GM03348 (cell line): Measurements from ENCODE around the gene MYO9A.
A peak's percentile ranks its signal among the peaks of the same experiment; 100 is the strongest.

Source experiments
- DNase-seq: peaks from one replicate; pipeline ENCODE4 v3.0.0; 2012; ENCODE audit warnings: low spot score

Gene MYO9A

GRCh38 chr15:71809346-71809745, 308.6 kb downstream of the MYO9A start:
- DNase-seq, result no peak

GRCh38 chr15:71808311-71809020, 309.5 kb downstream of the MYO9A start:
- DNase-seq, result no peak

DNA sequence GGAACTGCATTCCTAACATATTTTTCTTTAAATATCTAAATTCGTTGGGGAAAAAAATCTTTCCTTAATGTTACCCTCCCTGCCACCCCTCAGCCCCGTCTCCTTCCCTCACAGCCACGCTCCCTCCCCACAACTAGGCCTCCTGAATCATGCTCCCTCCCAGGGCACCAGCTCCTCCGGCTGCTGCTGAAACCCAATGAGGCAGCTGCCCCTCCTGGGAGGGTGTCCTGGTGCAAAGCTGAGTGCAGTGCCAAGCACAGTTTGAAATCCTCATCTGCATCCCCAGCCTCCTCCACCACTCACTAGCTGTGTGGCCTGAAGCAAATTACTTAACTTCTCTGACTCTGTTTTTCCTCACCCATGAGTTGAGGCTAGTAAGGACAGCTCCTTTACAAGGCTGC, 310.3 kb downstream of the MYO9A start:
- peak; percentile 59 for DNase-seq

DNA sequence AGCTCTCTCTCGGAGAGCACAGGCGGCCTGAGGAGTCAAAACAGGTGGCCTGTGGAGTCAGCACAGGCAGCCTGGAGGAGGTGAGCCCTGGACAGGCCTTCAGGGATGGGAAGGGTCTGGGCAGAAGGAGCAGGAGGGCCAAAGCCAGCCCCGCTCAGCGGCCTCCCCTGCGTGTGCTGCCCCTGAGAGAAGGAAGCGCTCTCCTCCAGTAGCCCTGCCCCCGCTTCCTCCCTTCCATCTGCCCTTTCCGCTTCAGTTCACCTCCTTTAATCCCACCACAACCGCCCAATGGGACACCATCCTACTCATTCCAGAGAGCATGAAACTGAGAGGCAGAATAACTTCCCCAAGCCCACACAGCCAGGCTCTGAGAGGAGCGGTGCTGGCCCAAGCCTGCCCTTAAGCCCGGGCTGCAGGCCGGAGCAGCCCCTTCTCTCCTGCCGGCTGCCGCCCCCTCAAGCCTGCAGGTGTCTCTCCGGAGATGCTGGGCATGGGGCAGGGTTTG, 310.8 kb downstream of the MYO9A start:
- DNase-seq, result no peak

GRCh38 chr15:71806452-71806931, 311.5 kb downstream of the MYO9A start:
- DNase-seq, result peak; percentile 52

GRCh38 chr15:71804695-71805470, 313.1 kb downstream of the MYO9A start:
- no peak for DNase-seq

DNA sequence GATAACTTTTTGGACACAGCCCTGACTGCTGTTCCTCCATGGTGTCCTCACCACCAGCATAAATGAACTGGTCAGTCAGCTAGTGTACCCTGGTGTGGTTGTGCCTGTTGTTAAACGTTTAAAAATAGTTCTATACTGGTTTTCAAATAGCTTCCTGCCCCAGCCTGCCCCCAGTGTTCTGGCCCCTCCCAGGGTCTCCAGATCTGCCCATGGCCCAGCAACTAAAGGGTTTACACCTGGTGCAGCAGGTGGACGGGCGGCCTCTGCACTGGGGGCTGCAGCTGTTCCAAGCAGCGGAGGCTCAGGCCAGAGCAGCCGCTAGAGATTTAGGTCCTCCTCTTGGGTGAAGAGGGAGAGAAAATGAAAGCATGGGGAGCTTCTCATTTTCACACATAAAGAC, 313.7 kb downstream of the MYO9A start:
- no peak for DNase-seq

DNA sequence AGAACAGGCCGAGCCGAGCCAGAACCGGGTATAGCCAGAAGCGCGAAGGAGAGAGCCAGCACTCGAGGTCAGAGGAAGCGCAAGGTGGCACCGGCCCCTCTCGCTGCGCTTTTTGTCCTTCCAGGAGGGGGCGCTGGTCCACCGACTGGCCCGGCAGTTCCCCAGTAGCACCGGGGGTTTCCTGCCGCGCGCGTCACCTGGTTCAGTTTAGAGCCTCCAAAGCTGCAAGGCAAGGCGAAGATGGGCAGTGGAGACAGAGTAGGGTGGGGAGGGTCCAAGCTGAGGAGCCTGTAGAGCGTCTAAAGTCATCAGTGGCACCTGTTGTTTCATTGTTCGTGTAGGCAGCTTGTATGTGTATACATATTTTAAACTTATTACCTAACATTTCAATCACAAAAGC, 315.2 kb downstream of the MYO9A start:
- DNase-seq, result no peak

- no peak for DNase-seq
Observed at GRCh38 chr15:71801935-71802655, 315.9 kb downstream of the MYO9A start.

DNA sequence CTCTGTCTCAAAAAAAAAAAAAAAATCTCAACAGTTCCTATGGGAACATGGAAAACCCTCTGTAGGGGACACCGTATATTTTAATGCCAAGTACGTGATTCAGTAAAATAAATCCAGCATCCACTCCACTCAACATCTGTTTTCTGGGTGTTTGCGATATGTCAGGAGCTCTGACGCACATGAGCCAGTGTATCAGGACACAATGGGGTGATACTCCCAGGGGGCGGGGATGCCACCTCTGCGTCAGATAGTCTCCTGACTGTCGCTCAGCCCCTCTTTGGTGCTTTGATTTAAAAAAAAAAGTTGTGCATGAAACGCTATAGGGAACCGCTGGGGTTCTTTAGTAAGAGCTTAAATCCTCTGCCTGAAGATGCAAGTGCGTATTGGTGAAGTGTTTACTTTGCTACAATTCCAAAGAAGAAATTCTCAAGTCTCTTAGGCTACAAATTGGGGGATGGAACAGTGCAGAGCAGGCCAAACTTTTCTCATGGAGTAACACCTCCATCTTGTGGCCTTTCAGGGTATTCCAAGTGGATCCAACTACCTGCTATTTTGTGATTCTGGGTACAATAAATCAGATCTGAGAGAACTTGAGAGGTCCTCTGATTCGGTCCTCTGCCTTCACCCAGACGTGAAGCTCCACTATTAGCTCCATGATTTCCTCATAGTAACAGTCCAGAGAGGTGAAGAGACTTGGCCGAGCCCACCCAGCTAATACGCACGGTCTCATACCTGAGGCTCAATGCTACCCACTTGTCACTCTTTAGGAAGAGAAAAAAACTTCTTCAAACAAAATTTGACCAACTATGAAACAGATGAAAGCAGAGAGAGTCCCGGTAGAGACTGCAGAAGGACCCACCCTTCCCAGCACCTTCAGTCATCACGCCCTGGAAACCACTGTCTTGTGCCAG, 316.9 kb downstream of the MYO9A start:
- peak; percentile 81 for DNase-seq

DNA sequence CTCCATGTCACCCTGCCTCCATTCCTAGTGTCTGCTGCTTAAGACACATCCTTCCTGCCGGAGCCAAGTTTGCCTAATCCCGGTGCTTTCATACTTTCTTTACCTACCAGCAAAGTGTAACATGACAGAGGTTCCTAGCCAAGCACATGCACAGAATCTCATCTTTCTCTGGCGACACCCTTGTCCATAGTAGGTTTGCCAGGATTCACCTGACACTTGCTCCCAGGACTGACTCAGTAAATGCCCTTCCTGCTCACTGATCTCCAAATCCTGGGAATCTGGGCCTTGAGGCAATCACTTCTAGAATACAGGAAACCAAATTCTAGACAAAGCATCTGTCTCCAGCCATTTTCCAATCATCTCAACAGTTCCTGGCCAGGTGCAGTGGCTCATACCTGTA, 317.8 kb downstream of the MYO9A start:
- DNase-seq, result no peak

GRCh38 chr15:71798641-71799040, 319.3 kb downstream of the MYO9A start:
- DNase-seq, result no peak

- peak; percentile 74 for DNase-seq
Observed at GRCh38 chr15:71792521-71792920, 325.4 kb downstream of the MYO9A start.

GRCh38 chr15:71791975-71792374, 326.0 kb downstream of the MYO9A start:
- DNase-seq, result no peak

GRCh38 chr15:71790081-71790480, 327.9 kb downstream of the MYO9A start:
- DNase-seq, result no peak

DNA sequence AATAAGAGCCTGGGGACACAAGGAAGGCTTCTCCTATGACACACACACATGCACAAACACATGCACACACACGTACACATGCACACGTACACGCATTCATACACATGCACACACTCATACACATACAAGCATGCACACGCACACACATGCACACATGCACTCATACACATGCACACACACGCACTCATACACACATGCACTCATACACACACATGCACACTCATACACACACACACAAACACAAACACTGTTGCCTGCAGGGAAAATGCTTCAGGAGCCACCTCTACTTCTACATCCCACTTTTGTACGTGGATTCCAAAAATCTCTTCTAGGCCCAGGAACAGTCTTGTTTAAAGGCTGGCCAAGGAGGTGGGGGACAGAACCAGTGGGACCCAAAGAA, 328.3 kb downstream of the MYO9A start:
- DNase-seq, result no peak

- DNase-seq, result no peak
Observed at GRCh38 chr15:71788646-71789579, 329.0 kb downstream of the MYO9A start.

DNA sequence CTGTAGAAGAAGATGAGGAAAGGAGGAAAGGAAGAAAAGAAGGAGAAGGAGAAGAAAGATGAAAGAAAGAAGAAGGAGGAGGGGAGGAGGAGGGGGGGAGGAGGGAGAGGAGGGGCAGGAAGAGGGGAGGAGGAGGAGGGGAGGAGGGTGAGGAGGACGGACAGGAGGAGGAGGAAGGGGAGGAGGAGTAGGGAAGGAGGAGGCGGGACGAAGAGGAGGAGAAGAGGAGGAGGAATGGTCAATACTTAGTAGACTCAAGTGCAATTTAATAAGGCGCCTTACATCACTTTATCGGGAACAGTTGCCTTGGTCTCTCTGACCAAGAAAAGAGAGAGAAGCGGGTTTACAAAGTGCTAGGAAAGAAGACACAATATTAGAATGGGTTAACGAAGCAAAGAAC, 331.3 kb downstream of the MYO9A start:
- DNase-seq, result no peak

- DNase-seq, result no peak
Observed at GRCh38 chr15:71785996-71786395, 332.0 kb downstream of the MYO9A start.

- no peak for DNase-seq
Observed at GRCh38 chr15:71784719-71785118, 333.2 kb downstream of the MYO9A start.
